Keratinocyte (primary cell): ENCODE results near the gene ITPK1. TPM values are rescaled to one million over a fixed set of nuclear protein-coding genes. Genes with fewer than 3 reads are reported as not detected.

Experiments used
- DNase-seq: peaks from one replicate; pipeline ENCODE4 v3.0.0-alpha.2; 2011; ENCODE audit warnings: low read depth, missing footprints, low spot score
- FAIRE-seq: peaks from 2 replicates; lab custom pipeline; 2011; peaks lifted over from hg19 to GRCh38; lab: Jason Lieb, UNC
- H2AFZ ChIP-seq: 2 replicates; pipeline ENCODE4 v1.6.0; 2012; ENCODE audit warnings: low read length, control low read depth, inconsistent platforms; ENCODE audit not compliant: control insufficient read depth
- H3K27ac ChIP-seq: 2 replicates; pipeline ENCODE4 v1.5.1; 2011; ENCODE audit warnings: low read length; ENCODE audit not compliant: control insufficient read depth, insufficient read depth
- H3K27me3 ChIP-seq: 3 replicates; pipeline ENCODE4 v1.6.0; 2011; ENCODE audit warnings: low read length; ENCODE audit not compliant: control insufficient read depth, insufficient read depth; ENCODE audit errors: extremely low read depth
- H3K36me3 ChIP-seq, 2 experiments: 2 replicates in 1 of 2; 3 replicates in 1 of 2; pipeline ENCODE4 v1.5.1; 2011; ENCODE audit warnings: low read length in 2 of 2, mild to moderate bottlenecking in 1 of 2; ENCODE audit not compliant: control insufficient read depth in 2 of 2, insufficient read depth in 2 of 2; ENCODE audit errors: extremely low read depth in 1 of 2
- H3K4me1 ChIP-seq: 3 replicates; pipeline ENCODE4 v1.5.1; 2011; ENCODE audit warnings: low read length; ENCODE audit not compliant: control insufficient read depth, insufficient read depth; ENCODE audit errors: extremely low read depth
- H3K4me2 ChIP-seq: 3 replicates; pipeline ENCODE4 v1.6.0; 2011; ENCODE audit warnings: low read depth, low read length; ENCODE audit not compliant: control insufficient read depth, insufficient read depth; ENCODE audit errors: extremely low read depth
- H3K4me3 ChIP-seq, 3 experiments: fragments of 200-600 bp in 1 of 3; sonication (generic) in 1 of 3; 2 replicates in 2 of 3; 3 replicates in 1 of 3; pipeline ENCODE4 v1.5.1; 2011 to 2016; ENCODE audit warnings: low read length in 3 of 3, mild to moderate bottlenecking in 3 of 3, control low read depth in 2 of 3, inconsistent platforms in 1 of 3, low read depth in 1 of 3, mixed read lengths in 1 of 3, mixed run types in 1 of 3, moderate library complexity in 1 of 3; ENCODE audit not compliant: control insufficient read depth in 2 of 3, insufficient read depth in 2 of 3; ENCODE audit errors: extremely low read depth in 1 of 3
- H3K79me2 ChIP-seq: 2 replicates; pipeline ENCODE4 v1.6.0; 2012; ENCODE audit warnings: low read length; ENCODE audit not compliant: control insufficient read depth, insufficient read depth
- H3K9ac ChIP-seq: 3 replicates; pipeline ENCODE4 v1.6.0; 2011; ENCODE audit warnings: low read length; ENCODE audit not compliant: control insufficient read depth, insufficient read depth; ENCODE audit errors: extremely low read depth
- H3K9me1 ChIP-seq: 3 replicates; pipeline ENCODE4 v1.6.0; 2011; ENCODE audit warnings: low read length; ENCODE audit not compliant: control insufficient read depth, insufficient read depth; ENCODE audit errors: extremely low read depth
- H3K9me3 ChIP-seq: 2 replicates; pipeline ENCODE4 v1.5.1; 2012; ENCODE audit warnings: low read depth, low read length; ENCODE audit not compliant: control insufficient read depth
- H4K20me1 ChIP-seq: 3 replicates; pipeline ENCODE4 v1.6.0; 2011; ENCODE audit warnings: low read length; ENCODE audit not compliant: control insufficient read depth, insufficient read depth; ENCODE audit errors: extremely low read depth
- CTCF ChIP-seq, 3 experiments: IDR thresholded peaks in 1 of 3; conservative IDR thresholded peaks in 1 of 3; optimal IDR thresholded peaks in 1 of 3; 2 replicates in 2 of 3; 3 replicates in 1 of 3; pipeline versions ENCODE3 to v1.5.1; 2011; ENCODE audit warnings: low read length in 3 of 3, mild to moderate bottlenecking in 3 of 3, moderate library complexity in 2 of 3, control low read depth in 1 of 3, inconsistent platforms in 1 of 3; ENCODE audit not compliant: insufficient read depth in 2 of 3; ENCODE audit errors: extremely low read depth in 1 of 3
- EZH2 ChIP-seq: IDR thresholded peaks from one replicate; pipeline ENCODE4 v1.6.1; 2012; ENCODE audit warnings: inconsistent platforms, mild to moderate bottlenecking, low read length, moderate library complexity
- dilution Hi-C: fragments of 300-500 bp; cut with MboI; formaldehyde crosslinking; loops from one replicate; pipeline ENCODE4 v1.7.0; 2020; ENCODE audit warnings: low sequenced_read_pairs; ENCODE audit not compliant: extremely low pct_ligation_motif_present
- polyA plus RNA-seq, 5 experiments: library from polyadenylated mRNA; depleted of rRNA in 3 of 5; stranded (reverse) in 3 of 5; stranded (forward) in 1 of 5; unstranded in 1 of 5; fragments of >200 nt; gene quantifications; 1 replicate in 1 of 5; 2 replicates in 3 of 5; 3 replicates in 1 of 5; pipeline versions ENCODE4 v1.2.1 to v1.2.3, GENCODE V29; 2011 to 2012; ENCODE audit warnings: missing spikeins in 2 of 5, low read depth in 1 of 5, low replicate concordance in 1 of 5

The ITPK1 gene
- polyA plus RNA-seq, 1 donor (not counting 4 experiments of a cell fraction or from before 2014, with no cell fraction given), result 67.8 TPM

- Histone ChIP-seq H3K4me3 (no peak overlapping the region), H3K9me3 (no peaks in the 10 kb centered on the region), H4K20me1 (no peaks in the 10 kb centered on the region), H3K27ac (no peak overlapping the region), H3K36me3 (peaks cover 11 to 14% of the 10 kb centered on the region in 2 experiments), H3K27me3 (no peaks in the 10 kb centered on the region), H3K79me2 (peaks cover 13% of the 10 kb centered on the region), H3K9me1 (peaks cover 4% of the 10 kb centered on the region), H2AFZ (no peak overlapping the region), H3K4me2 (no peak overlapping the region), H3K4me1 (peaks cover 8% of the 10 kb centered on the region), H3K9ac (no peak overlapping the region)
- no peak for DNase-seq
- dilution Hi-C loops, result no loop called here
- TF ChIP-seq EZH2 (no peak), CTCF (optimal IDR thresholded peaks at IDR 0.05 in 1 of 3, IDR thresholded peaks at IDR 0.05 in 1 of 3, conservative IDR thresholded peaks at IDR 0.05 in 1 of 3; ENCODE audit: extremely low read depth in 1 of 3, insufficient read depth in 2 of 3, low read length in 3 of 3) (no peak)
- FAIRE-seq, result no peak
These were observed 101.4 kb downstream of the ITPK1 start for GRCh38 chr14:93014058-93015023.

- Histone ChIP-seq H3K27ac (no peak overlapping the region), H3K4me1 (peaks cover 8% of the 10 kb centered on the region), H3K4me2 (no peak overlapping the region), H2AFZ (no peak overlapping the region), H3K27me3 (no peaks in the 10 kb centered on the region), H3K9me3 (no peaks in the 10 kb centered on the region), H3K36me3 (peaks cover 14 to 15% of the 10 kb centered on the region in 2 experiments), H3K9me1 (peaks cover 4% of the 10 kb centered on the region), H3K79me2 (peaks cover 10% of the 10 kb centered on the region), H3K9ac (no peak overlapping the region), H3K4me3 (no peak overlapping the region), H4K20me1 (no peaks in the 10 kb centered on the region)
- no peak for TF ChIP-seq EZH2
- TF ChIP-seq CTCF (optimal IDR thresholded peaks at IDR 0.05 in 1 of 3, IDR thresholded peaks at IDR 0.05 in 1 of 3, conservative IDR thresholded peaks at IDR 0.05 in 1 of 3; ENCODE audit: extremely low read depth in 1 of 3, insufficient read depth in 2 of 3, low read length in 3 of 3), result no peak
- dilution Hi-C loops, result no loop called here
- DNase-seq, result no peak
- FAIRE-seq, result no peak
These were observed 102.6 kb downstream of the ITPK1 start for GRCh38 chr14:93012951-93013719.
